ENCODE measurements around the gene SCGN.

DNA sequence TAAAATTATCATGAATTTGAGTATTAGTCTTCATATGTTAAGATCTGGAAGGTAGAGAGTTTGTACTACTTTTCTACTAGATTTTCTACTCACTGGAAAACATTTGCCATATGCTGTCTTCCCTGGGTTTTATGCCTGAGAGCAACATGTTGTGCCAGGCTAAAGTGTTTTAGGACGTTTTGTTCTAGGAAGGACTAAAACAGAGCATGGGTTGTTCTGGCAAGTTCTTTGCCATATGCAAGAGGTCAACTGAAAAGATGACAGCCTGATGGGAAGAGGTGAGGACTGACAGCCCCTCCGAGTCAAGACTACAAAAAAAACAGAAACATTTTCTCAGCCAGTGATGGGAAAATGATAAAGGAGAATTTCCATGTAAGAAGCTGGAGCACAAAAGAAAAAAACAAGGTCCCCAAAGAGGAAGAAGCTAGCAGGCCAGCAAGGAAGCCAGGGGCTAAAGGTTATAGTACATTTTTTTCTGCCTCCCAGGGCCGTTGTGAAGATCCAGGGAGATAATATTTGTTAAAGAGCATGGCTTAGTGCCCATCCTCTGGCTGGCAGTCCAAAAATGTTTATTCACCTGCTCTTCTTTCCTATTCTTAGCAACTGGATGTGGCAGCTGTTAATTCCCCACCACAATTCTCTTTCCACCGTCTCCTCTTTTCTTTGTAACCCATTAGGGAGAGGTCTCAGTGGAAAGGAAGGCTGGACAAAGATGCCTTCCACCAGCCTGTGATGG lies 7.8 kb downstream of the SCGN start:
- no peak for TF ChIP-seq POLR2A (IDR thresholded peaks at IDR 0.05)
- TF ChIP-seq, protein P1, sequence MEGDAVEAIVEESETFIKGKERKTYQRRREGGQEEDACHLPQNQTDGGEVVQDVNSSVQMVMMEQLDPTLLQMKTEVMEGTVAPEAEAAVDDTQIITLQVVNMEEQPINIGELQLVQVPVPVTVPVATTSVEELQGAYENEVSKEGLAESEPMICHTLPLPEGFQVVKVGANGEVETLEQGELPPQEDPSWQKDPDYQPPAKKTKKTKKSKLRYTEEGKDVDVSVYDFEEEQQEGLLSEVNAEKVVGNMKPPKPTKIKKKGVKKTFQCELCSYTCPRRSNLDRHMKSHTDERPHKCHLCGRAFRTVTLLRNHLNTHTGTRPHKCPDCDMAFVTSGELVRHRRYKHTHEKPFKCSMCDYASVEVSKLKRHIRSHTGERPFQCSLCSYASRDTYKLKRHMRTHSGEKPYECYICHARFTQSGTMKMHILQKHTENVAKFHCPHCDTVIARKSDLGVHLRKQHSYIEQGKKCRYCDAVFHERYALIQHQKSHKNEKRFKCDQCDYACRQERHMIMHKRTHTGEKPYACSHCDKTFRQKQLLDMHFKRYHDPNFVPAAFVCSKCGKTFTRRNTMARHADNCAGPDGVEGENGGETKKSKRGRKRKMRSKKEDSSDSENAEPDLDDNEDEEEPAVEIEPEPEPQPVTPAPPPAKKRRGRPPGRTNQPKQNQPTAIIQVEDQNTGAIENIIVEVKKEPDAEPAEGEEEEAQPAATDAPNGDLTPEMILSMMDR (IDR thresholded peaks at IDR 0.05), result no peak
- TF ChIP-seq POLR2AphosphoS5 (IDR thresholded peaks at IDR 0.05), result no peak
- no peak for TF ChIP-seq EP300 (IDR thresholded peaks at IDR 0.05; ENCODE audit: low read depth)

All from transverse colon (tissue), 4 donors.